Thoracic aorta (tissue), 2 donors: ENCODE data around the gene MAN1A2. TPM values are rescaled to one million over a fixed set of nuclear protein-coding genes. Genes with fewer than 3 reads are reported as not detected.

Experiments used
- ATAC-seq: fragments of 150-250 bp; one replicate; pipeline ENCODE4 v1.8.0; 2017; ENCODE audit warnings: low read depth; ENCODE audit not compliant: insufficient number of reproducible peaks, low FRiP score
- DNase-seq: peaks from one replicate; pipeline ENCODE4 v3.0.0-alpha.2; 2020; ENCODE audit warnings: low spot score
- H3K27ac ChIP-seq, 2 donors: fragments of 200-600 bp; sonication (generic); 1 replicate in 1 of 2; 2 replicates in 1 of 2; pipeline ENCODE4 v1.5.1; 2016; ENCODE audit warnings: mild to moderate bottlenecking in 2 of 2, moderate library complexity in 2 of 2
- H3K27me3 ChIP-seq: fragments of 200-600 bp; sonication (generic); replicated peaks from 2 replicates; pipeline ENCODE4 v1.6.0; 2016; ENCODE audit warnings: mild to moderate bottlenecking; ENCODE audit not compliant: insufficient read depth
- H3K36me3 ChIP-seq: fragments of 200-600 bp; sonication (generic); one replicate; pipeline ENCODE4 v1.5.1; 2016
- H3K4me1 ChIP-seq, 2 donors: fragments of 200-600 bp; sonication (generic); 1 replicate in 1 of 2; 2 replicates in 1 of 2; pipeline versions ENCODE4 v1.5.1 to v1.6.0; 2016; ENCODE audit warnings: low read depth in 2 of 2, mild to moderate bottlenecking in 1 of 2; ENCODE audit not compliant: control insufficient read depth in 1 of 2
- H3K4me3 ChIP-seq: fragments of 200-600 bp; sonication (generic); 2 replicates; pipeline ENCODE4 v1.5.1; 2016; ENCODE audit warnings: mild to moderate bottlenecking
- H3K9me3 ChIP-seq: fragments of 200-600 bp; sonication (generic); 2 replicates; pipeline ENCODE4 v1.5.1; 2016
- CTCF ChIP-seq: fragments of 200-600 bp; sonication (generic); IDR thresholded peaks from one replicate; pipeline ENCODE4 v1.5.1; 2019; ENCODE audit warnings: antibody characterized with exemption
- total RNA-seq, 2 donors: library from RNA; depleted of rRNA; stranded (reverse); fragments of >200 nt; gene quantifications; one replicate each; pipeline versions ENCODE4 v1.1.0 to v1.2.3, GENCODE V29; 2016

MAN1A2 gene
- total RNA-seq, 2 donors from 2014 or later: 27.1 to 48.7 TPM

DNA sequence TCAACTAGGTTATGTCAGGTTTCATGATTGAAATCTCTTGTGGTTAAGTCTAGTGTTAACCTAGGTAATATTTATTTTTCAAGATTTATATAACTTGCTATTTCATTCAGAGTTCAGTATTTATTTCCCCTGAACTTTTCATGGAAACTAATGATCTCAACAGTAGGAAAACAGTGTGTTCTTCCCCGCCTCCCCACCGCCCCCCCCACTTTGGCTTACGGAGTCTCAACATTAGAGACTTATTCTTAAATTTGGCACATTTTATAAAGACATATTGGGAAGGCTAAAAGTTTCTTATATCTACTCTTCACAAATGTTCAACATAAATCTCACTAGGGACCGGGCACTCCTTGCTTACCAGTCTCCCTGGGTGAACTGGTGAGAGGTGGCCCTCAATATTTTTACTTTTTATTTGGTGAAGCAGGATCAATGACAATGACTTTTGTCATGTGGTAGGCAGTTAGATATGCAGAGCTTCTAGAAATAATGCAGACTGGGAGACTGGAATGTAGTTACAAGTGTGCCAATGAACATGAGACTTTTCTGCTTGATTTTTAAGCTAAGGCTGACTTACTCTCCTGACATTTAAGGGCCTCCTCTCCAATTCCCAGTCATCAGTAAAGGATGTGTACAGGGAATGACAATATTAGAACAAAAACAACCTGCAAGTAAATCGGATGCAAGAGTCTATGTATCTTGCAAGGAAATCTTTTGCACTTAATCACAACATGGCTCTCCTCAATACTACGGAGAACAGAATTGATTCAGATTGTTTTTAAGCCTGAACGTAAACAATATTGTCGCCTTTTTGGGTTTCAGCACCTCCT lies 1.7 kb upstream of the MAN1A2 start:
- H3K4me1 ChIP-seq: peaks cover 19 to 30% of the 10 kb centered on the region in 2 donors
- H3K4me3 ChIP-seq: peak overlapping the region; percentile 89
- peak overlapping the region; percentile 92 to 96 for H3K27ac ChIP-seq
- no peaks in the 10 kb centered on the region for H3K27me3 ChIP-seq
- H3K36me3 ChIP-seq: no peaks in the 10 kb centered on the region
- ATAC-seq (no peak), DNase-seq (no peak)
- no peak for TF ChIP-seq CTCF
- H3K9me3 ChIP-seq: no peaks in the 10 kb centered on the region

DNA sequence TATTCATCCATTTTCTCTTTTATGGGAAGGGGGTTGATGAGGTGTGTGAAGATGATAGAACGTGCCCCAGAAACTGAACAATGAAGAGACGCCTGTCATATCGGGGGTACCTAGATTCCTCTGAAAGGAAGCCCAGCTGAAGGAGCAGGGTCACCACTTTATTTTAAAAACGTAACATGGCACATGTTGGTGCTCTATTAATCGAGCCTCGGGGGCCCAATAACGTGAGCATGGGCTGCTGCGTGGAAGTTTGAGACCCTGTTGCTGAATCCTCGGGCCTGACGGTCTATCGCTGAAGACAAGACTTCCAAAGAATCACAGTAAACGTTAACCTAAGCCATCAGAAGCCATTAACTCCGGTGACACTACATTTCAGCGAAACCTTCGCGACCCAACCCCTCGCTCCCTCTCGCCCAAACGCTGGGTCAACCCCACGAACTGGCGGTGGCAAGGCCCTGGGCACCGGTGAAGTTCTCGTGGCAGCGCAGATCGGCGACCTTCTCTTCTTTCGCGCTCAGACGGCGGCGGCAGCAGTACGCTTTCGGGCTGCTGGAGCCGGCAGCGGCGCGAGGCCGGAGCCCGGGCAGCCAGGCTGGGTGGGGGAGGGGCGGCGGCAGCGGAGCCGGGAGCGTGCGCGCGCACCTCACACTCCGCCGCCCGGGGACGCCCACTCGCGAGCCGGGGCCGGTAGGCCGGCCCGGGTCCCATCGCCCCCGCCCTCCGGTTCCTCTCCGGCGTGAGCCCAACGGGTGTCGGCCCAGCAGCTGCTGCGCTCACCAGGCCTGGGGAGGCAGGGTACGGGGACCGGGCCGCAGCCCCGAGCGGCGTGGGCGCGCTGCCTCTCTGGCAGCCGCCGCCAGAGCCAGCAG lies 838 bp upstream of the MAN1A2 start:
- Histone ChIP-seq H3K36me3 (no peaks in the 10 kb centered on the region), H3K9me3 (no peaks in the 10 kb centered on the region), H3K27me3 (no peaks in the 10 kb centered on the region), H3K4me1 (peaks cover 25 to 38% of the 10 kb centered on the region in 2 donors), H3K27ac (peak overlapping the region; percentile 92 to 96), H3K4me3 (peak overlapping the region; percentile 89)
- DNase-seq (peak; percentile 23), ATAC-seq (peak; percentile 86)
- TF ChIP-seq CTCF: no peak

DNA sequence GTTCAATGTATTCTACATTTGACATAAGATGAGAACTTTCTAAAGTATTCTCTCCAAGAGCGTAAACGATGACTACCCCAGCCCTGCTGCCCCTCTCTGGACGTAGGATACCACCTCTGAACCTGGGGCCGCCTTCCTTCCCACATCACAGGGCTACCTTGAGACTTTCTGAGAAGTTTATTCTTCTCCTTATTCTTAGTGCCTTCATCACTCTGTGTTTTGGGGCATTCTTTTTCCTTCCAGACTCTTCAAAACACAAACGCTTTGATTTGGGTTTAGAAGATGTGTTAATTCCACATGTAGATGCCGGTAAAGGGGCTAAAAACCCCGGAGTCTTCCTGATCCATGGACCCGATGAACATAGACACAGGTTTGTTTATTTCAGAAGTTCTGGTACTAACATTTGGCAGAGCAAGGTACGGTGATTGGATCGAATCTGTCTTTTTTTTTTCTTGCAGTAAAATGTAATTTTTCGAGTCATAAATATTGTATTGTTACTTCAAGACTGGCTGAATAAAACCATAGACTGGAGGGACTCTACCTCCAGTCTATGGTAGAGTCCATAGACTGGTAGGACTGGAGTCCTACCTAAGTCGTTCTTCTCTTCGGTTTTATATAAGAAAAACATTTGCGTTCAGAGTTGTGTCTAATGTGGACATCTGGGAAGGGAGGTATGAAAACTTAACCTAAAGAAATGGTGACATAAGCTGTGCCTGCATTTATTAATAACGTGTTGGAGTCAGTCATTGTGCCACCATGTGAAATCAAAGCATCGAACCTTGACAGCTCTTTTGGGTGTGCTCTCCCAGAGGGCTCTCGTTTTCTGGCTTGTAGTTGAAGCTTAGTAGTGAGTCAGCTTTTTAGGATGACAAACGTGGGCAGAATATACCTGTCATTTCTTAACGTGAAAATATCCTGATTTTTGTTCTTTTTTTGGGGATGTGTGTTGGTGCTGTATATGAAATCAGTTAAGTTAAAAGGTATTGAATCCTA lies 1.2 kb downstream of the MAN1A2 start:
- peaks cover 32 to 43% of the 10 kb centered on the region in 2 donors for H3K4me1 ChIP-seq
- no peak overlapping the region for H3K27ac ChIP-seq
- no peak for ATAC-seq

DNA sequence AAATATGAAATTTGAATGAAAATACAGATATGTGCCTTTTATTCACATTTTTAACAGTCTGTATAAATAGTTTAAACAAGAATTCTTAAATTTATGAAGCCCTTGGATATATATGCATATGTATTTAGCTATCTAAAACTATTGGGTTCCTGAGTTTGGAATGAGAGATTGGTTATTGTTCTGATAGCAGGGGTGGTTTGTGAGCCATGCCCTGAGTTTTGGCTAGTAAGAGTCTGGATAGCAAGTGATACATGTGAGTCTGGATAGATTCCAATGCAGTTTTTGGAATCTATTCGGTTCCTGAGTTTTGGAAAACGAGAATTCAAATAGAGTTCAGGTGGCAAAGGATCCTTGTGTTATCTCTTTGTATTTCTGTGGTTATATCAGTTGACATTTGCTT lies 2.8 kb downstream of the MAN1A2 start:
- peak overlapping the region; percentile 89 for H3K4me3 ChIP-seq
- no peaks in the 10 kb centered on the region for H3K27me3 ChIP-seq
- no peak for TF ChIP-seq CTCF
- DNase-seq (no peak), ATAC-seq (no peak)
- peaks cover 35 to 40% of the 10 kb centered on the region in 2 donors for H3K4me1 ChIP-seq
- H3K36me3 ChIP-seq: no peaks in the 10 kb centered on the region
- H3K9me3 ChIP-seq: no peaks in the 10 kb centered on the region
- no peak overlapping the region for H3K27ac ChIP-seq

More for the DNA sequence above, 1.2 kb downstream of the MAN1A2 start:
- Histone ChIP-seq H3K27me3 (no peaks in the 10 kb centered on the region), H3K36me3 (no peaks in the 10 kb centered on the region), H3K4me3 (peak overlapping the region; percentile 89), H3K9me3 (no peaks in the 10 kb centered on the region)
- TF ChIP-seq CTCF: no peak
- no peak for DNase-seq
